SK-N-SH (cell line): ENCODE results near the gene PRSS38. TPM values are rescaled to one million over a fixed set of nuclear protein-coding genes. Genes with fewer than 3 reads are reported as not detected.

Experiments used
- CTCF ChIA-PET: fragments of 300-600, 350-600 bp; formaldehyde crosslinking; extraction: SDS; loops from one replicate; lab custom pipeline; 2021; lab: Yijun Ruan, JAX
- POLR2A ChIA-PET: fragments of 350-600 bp; sonication (Branson Sonifier 250); formaldehyde crosslinking; extraction: SDS; loops from one replicate; lab custom pipeline; 2020; ENCODE audit warnings: antibody characterized with exemption, inconsistent platforms; lab: Yijun Ruan, JAX
- DNase-seq: peaks from one replicate; pipeline ENCODE4 v3.0.0; 2012
- H2AFZ ChIP-seq: fragments of 200-600 bp; sonication (generic); 2 replicates; pipeline ENCODE4 v1.8.1; 2016; ENCODE audit warnings: antibody characterized with exemption, mild to moderate bottlenecking, low read depth
- H3F3A ChIP-seq: fragments of 200-600 bp; sonication (generic); replicated peaks from 2 replicates; pipeline ENCODE3; 2016; ENCODE audit warnings: antibody characterized with exemption, mild to moderate bottlenecking; ENCODE audit not compliant: insufficient read depth
- H3K27ac ChIP-seq, 2 experiments: fragments of 200-500 bp in 1 of 2; fragments of 200-600 bp in 1 of 2; sonication (Bioruptor generic) in 1 of 2; sonication (generic), shearing (Covaris generic) in 1 of 2; 2 replicates each; pipeline versions ENCODE4 v1.5.1 to v1.6.1; 2014 to 2016; ENCODE audit warnings: low read depth in 2 of 2, inconsistent platforms in 1 of 2, low read length in 1 of 2, mild to moderate bottlenecking in 1 of 2, mixed read lengths in 1 of 2
- H3K27me3 ChIP-seq: fragments of 200-600 bp; sonication (generic), shearing (Covaris generic); 2 replicates; pipeline ENCODE4 v1.6.1; 2016; ENCODE audit warnings: mixed run types; ENCODE audit not compliant: insufficient read depth
- H3K36me3 ChIP-seq, 2 experiments: fragments of 200-500 bp in 1 of 2; fragments of 200-600 bp in 1 of 2; sonication (Bioruptor generic) in 1 of 2; sonication (generic) in 1 of 2; replicated peaks in 1 of 2; 2 replicates each; pipeline versions ENCODE3 to v1.5.1; 2014 to 2016; ENCODE audit warnings: low read length in 1 of 2, mild to moderate bottlenecking in 1 of 2; ENCODE audit not compliant: insufficient read depth in 2 of 2, control insufficient read depth in 1 of 2
- H3K4me1 ChIP-seq, 2 experiments: fragments of 200-500 bp in 1 of 2; fragments of 200-600 bp in 1 of 2; sonication (Bioruptor generic) in 1 of 2; sonication (generic), shearing (Covaris generic) in 1 of 2; 2 replicates each; pipeline versions ENCODE4 v1.5.1 to v1.6.1; 2014 to 2016; ENCODE audit warnings: low read depth in 1 of 2, low read length in 1 of 2, mixed run types in 1 of 2; ENCODE audit not compliant: insufficient read depth in 2 of 2, control insufficient read depth in 1 of 2
- H3K4me2 ChIP-seq: fragments of 200-600 bp; sonication (generic), shearing (Covaris generic); 2 replicates; pipeline ENCODE4 v1.6.1; 2017; ENCODE audit warnings: mixed run types
- H3K4me3 ChIP-seq, 2 experiments: fragments of 200-500 bp in 1 of 2; fragments of 200-600 bp in 1 of 2; sonication (Bioruptor generic) in 1 of 2; sonication (generic), shearing (Covaris generic) in 1 of 2; 2 replicates each; pipeline versions ENCODE4 v1.5.1 to v1.8.1; 2014 to 2016; ENCODE audit warnings: low read depth in 2 of 2, inconsistent platforms in 1 of 2, low read length in 1 of 2, mild to moderate bottlenecking in 1 of 2, mixed read lengths in 1 of 2, moderate library complexity in 1 of 2
- H3K79me2 ChIP-seq: fragments of 200-600 bp; sonication (generic); 2 replicates; pipeline ENCODE4 v1.8.1; 2017; ENCODE audit warnings: mild to moderate bottlenecking; ENCODE audit not compliant: insufficient read depth
- H3K9ac ChIP-seq: fragments of 200-600 bp; sonication (generic); 2 replicates; pipeline ENCODE4 v1.6.1; 2017; ENCODE audit warnings: mixed run types
- H3K9me2 ChIP-seq: fragments of 200-600 bp; sonication (generic); 2 replicates; pipeline ENCODE4 v1.6.1; 2017; ENCODE audit warnings: mixed run types
- H3K9me3 ChIP-seq: fragments of 200-600 bp; sonication (generic); 2 replicates; pipeline ENCODE4 v1.6.1; 2017; ENCODE audit warnings: mixed run types, mild to moderate bottlenecking, moderate library complexity
- H4K20me1 ChIP-seq: fragments of 200-600 bp; sonication (generic); 2 replicates; pipeline ENCODE4 v1.6.1; 2017; ENCODE audit warnings: mild to moderate bottlenecking, mixed run types; ENCODE audit not compliant: insufficient read depth
- CHD2 ChIP-seq: fragments of 150-350 bp; IDR thresholded peaks from 2 replicates; pipeline ENCODE4 v1.6.1; 2018; ENCODE audit warnings: low read length; ENCODE audit not compliant: partially characterized antibody
- GATA2 ChIP-seq: sonication (generic); formaldehyde crosslinking; IDR thresholded peaks from 2 replicates; pipeline ENCODE4 v1.5.0; 2020; ENCODE audit warnings: mild to moderate bottlenecking, missing genetic modification reagents
- MXI1 ChIP-seq: IDR thresholded peaks from 2 replicates; pipeline ENCODE4 v1.6.1; 2012; ENCODE audit warnings: mild to moderate bottlenecking, low read depth, low read length, improper control_type of control experiment
- RAD21 ChIP-seq: IDR thresholded peaks from 2 replicates; pipeline ENCODE4 v1.6.1; 2012; ENCODE audit warnings: mild to moderate bottlenecking, low read length
- RCOR1 ChIP-seq: fragments of 150-350 bp; IDR thresholded peaks from 2 replicates; pipeline ENCODE4 v1.6.1; 2017; ENCODE audit warnings: antibody characterized with exemption, low read length
- REST ChIP-seq: IDR thresholded peaks from 2 replicates; pipeline ENCODE4 v1.6.1; 2012; ENCODE audit warnings: mild to moderate bottlenecking, low read depth, low read length, moderate library complexity
- RFX5 ChIP-seq: IDR thresholded peaks from 2 replicates; pipeline ENCODE4 v1.6.1; 2012; ENCODE audit warnings: mild to moderate bottlenecking, improper control_type of control experiment, low read length
- YY1 ChIP-seq: IDR thresholded peaks from 2 replicates; pipeline ENCODE4 v1.4.0; 2012; ENCODE audit warnings: low read depth, mild to moderate bottlenecking
- WGBS: methylation state at CpG from one replicate; pipeline ENCODE4 v1.1.6; 2017; ENCODE audit warnings: low lambda C conversion rate; 5-methylcytosine and 5-hydroxymethylcytosine counted together
- polyA plus RNA-seq, 3 experiments: library from polyadenylated mRNA; depleted of rRNA; stranded (reverse); fragments of >200 nt; gene quantifications; 2 replicates each; pipeline ENCODE4 v1.2.3, GENCODE V29; 2012
- TF ChIP-seq, protein P1 (sequence below): IDR thresholded peaks from 2 replicates; pipeline ENCODE4 v1.4.0; 2012; ENCODE audit warnings: low read depth, borderline replicate concordance
- TF ChIP-seq, protein P2 (sequence below): IDR thresholded peaks from 2 replicates; pipeline ENCODE4 v1.4.0; 2012; ENCODE audit warnings: low read depth, borderline replicate concordance
- TF ChIP-seq, protein P3 (sequence below): fragments of 200-600 bp; sonication (generic); IDR thresholded peaks from 2 replicates; pipeline ENCODE4 v1.6.1; 2017; ENCODE audit warnings: antibody characterized with exemption, mild to moderate bottlenecking, moderate library complexity

PRSS38 gene
- polyA plus RNA-seq, 1 of the 3 experiments (the other 2 are of a cell fraction): not detected

DNA sequence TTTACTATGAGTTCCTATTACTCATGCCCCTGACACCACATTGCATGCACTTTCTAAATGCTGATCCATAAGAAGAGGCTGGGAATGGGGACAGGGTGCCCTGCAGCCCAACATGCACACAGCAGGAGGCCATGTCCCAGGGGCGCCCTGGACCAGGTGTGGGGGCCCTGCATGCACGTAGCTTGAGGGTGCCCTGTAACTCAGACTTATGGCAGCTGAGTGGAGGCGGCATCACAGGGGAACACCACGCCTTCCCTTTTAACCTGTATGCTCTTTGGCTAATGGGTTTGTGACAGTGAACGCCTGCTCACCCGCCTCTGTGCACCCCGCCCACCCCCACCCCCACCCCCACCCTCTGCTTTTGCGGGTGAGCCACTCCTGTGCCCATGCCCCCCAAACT lies 44.1 kb upstream of the PRSS38 start:
- Histone ChIP-seq H3K27me3 (no peaks in the 10 kb centered on the region), H3F3A (peaks cover 7% of the 10 kb centered on the region), H3K9me2 (no peaks in the 10 kb centered on the region), H2AFZ (no peak overlapping the region), H3K4me3 (no peak overlapping the region), H3K9me3 (no peaks in the 10 kb centered on the region), H4K20me1 (no peaks in the 10 kb centered on the region), H3K9ac (no peak overlapping the region), H3K36me3 (peaks cover 4 to 53% of the 10 kb centered on the region in 2 experiments), H3K4me2 (no peak overlapping the region), H3K79me2 (no peaks in the 10 kb centered on the region), H3K27ac (no peak overlapping the region), H3K4me1 (peaks cover 0 to 11% of the 10 kb centered on the region in 2 experiments; a peak in 3 of 4 replicates)
- ChIA-PET POLR2A (no interaction called here), CTCF (no interaction called here)
- 92% methylated on average over 7 of the region's 8 CpGs for WGBS
- TF ChIP-seq, protein P1, sequence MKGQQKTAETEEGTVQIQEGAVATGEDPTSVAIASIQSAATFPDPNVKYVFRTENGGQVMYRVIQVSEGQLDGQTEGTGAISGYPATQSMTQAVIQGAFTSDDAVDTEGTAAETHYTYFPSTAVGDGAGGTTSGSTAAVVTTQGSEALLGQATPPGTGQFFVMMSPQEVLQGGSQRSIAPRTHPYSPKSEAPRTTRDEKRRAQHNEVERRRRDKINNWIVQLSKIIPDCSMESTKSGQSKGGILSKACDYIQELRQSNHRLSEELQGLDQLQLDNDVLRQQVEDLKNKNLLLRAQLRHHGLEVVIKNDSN: no peak
- TF ChIP-seq GATA2 (CRISPR knock-in tag): no peak
- TF ChIP-seq, protein P2, sequence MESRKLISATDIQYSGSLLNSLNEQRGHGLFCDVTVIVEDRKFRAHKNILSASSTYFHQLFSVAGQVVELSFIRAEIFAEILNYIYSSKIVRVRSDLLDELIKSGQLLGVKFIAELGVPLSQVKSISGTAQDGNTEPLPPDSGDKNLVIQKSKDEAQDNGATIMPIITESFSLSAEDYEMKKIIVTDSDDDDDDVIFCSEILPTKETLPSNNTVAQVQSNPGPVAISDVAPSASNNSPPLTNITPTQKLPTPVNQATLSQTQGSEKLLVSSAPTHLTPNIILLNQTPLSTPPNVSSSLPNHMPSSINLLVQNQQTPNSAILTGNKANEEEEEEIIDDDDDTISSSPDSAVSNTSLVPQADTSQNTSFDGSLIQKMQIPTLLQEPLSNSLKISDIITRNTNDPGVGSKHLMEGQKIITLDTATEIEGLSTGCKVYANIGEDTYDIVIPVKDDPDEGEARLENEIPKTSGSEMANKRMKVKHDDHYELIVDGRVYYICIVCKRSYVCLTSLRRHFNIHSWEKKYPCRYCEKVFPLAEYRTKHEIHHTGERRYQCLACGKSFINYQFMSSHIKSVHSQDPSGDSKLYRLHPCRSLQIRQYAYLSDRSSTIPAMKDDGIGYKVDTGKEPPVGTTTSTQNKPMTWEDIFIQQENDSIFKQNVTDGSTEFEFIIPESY: no peak
- TF ChIP-seq YY1: no peak
- DNase-seq: no peak

GRCh38 chr1:227771771-227772170 lies 43.7 kb upstream of the PRSS38 start:
- H3K27me3 ChIP-seq: no peaks in the 10 kb centered on the region
- no peaks in the 10 kb centered on the region for H3K9me2 ChIP-seq
- H2AFZ ChIP-seq: no peak overlapping the region
- no peak overlapping the region for H3K4me2 ChIP-seq
- peaks cover 4 to 50% of the 10 kb centered on the region in 2 experiments for H3K36me3 ChIP-seq
- 100% methylated on average over 6 of the region's 7 CpGs for WGBS
- CTCF ChIA-PET: interaction anchor here (0.7 to 4.1 kb wide), 3 partner anchors 8 to 291 kb away, joined by 3 to 29 read pairs (median 4); partner anchors contain the start of gene WNT9A
- peaks cover 11% of the 10 kb centered on the region for H3F3A ChIP-seq
- H3K79me2 ChIP-seq: no peaks in the 10 kb centered on the region
- no peak for TF ChIP-seq REST
- TF ChIP-seq CHD2: no peak
- no peak for TF ChIP-seq RFX5
- TF ChIP-seq, protein P3, sequence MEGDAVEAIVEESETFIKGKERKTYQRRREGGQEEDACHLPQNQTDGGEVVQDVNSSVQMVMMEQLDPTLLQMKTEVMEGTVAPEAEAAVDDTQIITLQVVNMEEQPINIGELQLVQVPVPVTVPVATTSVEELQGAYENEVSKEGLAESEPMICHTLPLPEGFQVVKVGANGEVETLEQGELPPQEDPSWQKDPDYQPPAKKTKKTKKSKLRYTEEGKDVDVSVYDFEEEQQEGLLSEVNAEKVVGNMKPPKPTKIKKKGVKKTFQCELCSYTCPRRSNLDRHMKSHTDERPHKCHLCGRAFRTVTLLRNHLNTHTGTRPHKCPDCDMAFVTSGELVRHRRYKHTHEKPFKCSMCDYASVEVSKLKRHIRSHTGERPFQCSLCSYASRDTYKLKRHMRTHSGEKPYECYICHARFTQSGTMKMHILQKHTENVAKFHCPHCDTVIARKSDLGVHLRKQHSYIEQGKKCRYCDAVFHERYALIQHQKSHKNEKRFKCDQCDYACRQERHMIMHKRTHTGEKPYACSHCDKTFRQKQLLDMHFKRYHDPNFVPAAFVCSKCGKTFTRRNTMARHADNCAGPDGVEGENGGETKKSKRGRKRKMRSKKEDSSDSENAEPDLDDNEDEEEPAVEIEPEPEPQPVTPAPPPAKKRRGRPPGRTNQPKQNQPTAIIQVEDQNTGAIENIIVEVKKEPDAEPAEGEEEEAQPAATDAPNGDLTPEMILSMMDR: no peak
- TF ChIP-seq MXI1: no peak
- TF ChIP-seq GATA2 (CRISPR knock-in tag): no peak
- TF ChIP-seq RAD21: no peak
- no peak for TF ChIP-seq RCOR1
- H3K4me3 ChIP-seq: no peak overlapping the region
- no peak overlapping the region for H3K27ac ChIP-seq
- POLR2A ChIA-PET: no interaction called here
- no peak for DNase-seq
- H3K9me3 ChIP-seq: no peaks in the 10 kb centered on the region
- peaks cover 0 to 16% of the 10 kb centered on the region in 2 experiments; a peak in 2 of 4 replicates for H3K4me1 ChIP-seq
- H4K20me1 ChIP-seq: no peaks in the 10 kb centered on the region
- no peak overlapping the region for H3K9ac ChIP-seq
